C4-2B (cell line): ENCODE data around the gene NCAPD3.

Source experiments
- CTCF ChIP-seq: fragments of 450-650 bp; conservative IDR thresholded peaks from 2 replicates; pipeline ENCODE4 v1.5.1; 2017; ENCODE audit warnings: mild to moderate bottlenecking
- ZFX ChIP-seq: fragments of 450-650 bp; IDR thresholded peaks from 2 replicates; pipeline ENCODE4 v1.6.1; 2017

- TF ChIP-seq CTCF (no peak), ZFX (no peak)
These were observed 18.0 kb downstream of the NCAPD3 start for GRCh38 chr11:134205729-134206128.
